ENCODE measurements around the gene MFAP1. TPM values are rescaled to one million over a fixed set of nuclear protein-coding genes. Genes with fewer than 3 reads are reported as not detected.
"Not testable (repeated sequence)": the region's sequence is repeated elsewhere in the genome, so short reads cannot be mapped to it uniquely, and the experiment has no call there.

MFAP1 gene
- total RNA-seq, 1 donor from 2014 or later: 29.6 TPM

- no peaks in the 10 kb centered on the region for H3K27me3 Mint-ChIP-seq (ENCODE audit: unreplicated experiment)
- no peak for TF ChIP-seq CTCF (IDR thresholded peaks at IDR 0.05)
- DNase-seq (ENCODE audit: extremely low spot score, unreplicated experiment): no peak
- H3K4me1 Mint-ChIP-seq (ENCODE audit: unreplicated experiment): peaks cover 2% of the 10 kb centered on the region
- H3K27ac Mint-ChIP-seq (ENCODE audit: unreplicated experiment): no peak overlapping the region
- peaks cover 7% of the 10 kb centered on the region for H3K36me3 Mint-ChIP-seq (ENCODE audit: unreplicated experiment)
- H3K4me3 Mint-ChIP-seq (ENCODE audit: unreplicated experiment): no peak overlapping the region
- H3K9me3 Mint-ChIP-seq (ENCODE audit: unreplicated experiment): no peaks in the 10 kb centered on the region
Observed at GRCh38 chr15:43845421-43845820, 20.9 kb upstream of the MFAP1 start.

DNA sequence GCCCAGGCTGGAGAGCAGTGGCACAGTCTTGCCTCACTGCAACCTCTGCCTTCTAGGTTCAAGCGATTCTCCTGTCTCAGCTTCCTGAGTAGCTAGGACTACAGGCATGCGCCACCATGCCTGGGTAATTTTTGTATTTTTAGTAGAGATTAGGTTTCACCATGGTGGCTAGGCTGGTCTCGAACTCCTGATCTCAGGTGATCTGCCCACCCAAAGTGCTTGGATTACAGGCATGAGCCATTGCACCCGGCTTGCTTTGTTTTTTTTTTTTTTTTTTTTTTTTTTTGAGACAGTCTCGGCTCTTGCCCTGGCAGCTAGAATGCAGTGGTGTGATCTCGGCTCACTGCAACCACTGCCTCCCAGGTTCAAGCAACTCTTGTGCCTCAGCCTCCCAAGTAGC lies 8.0 kb upstream of the MFAP1 start:
- not testable (repeated sequence) for DNase-seq (ENCODE audit: extremely low spot score, unreplicated experiment); H3K27me3 Mint-ChIP-seq (ENCODE audit: unreplicated experiment); H3K4me3 Mint-ChIP-seq (ENCODE audit: unreplicated experiment); H3K9me3 Mint-ChIP-seq (ENCODE audit: unreplicated experiment); H3K36me3 Mint-ChIP-seq (ENCODE audit: unreplicated experiment); H3K27ac Mint-ChIP-seq (ENCODE audit: unreplicated experiment)
- peaks cover 17% of the 10 kb centered on the region for H3K4me1 Mint-ChIP-seq (ENCODE audit: unreplicated experiment)

GRCh38 chr15:43831519-43832052 lies 7.1 kb upstream of the MFAP1 start:
- H3K4me3 Mint-ChIP-seq (ENCODE audit: unreplicated experiment); H3K27me3 Mint-ChIP-seq (ENCODE audit: unreplicated experiment); H3K9me3 Mint-ChIP-seq (ENCODE audit: unreplicated experiment); H3K36me3 Mint-ChIP-seq (ENCODE audit: unreplicated experiment); DNase-seq (ENCODE audit: extremely low spot score, unreplicated experiment): not testable (repeated sequence)
- H3K4me1 Mint-ChIP-seq (ENCODE audit: unreplicated experiment): peaks cover 25% of the 10 kb centered on the region
- H3K27ac Mint-ChIP-seq (ENCODE audit: unreplicated experiment): peak overlapping the region; percentile 7

DNA sequence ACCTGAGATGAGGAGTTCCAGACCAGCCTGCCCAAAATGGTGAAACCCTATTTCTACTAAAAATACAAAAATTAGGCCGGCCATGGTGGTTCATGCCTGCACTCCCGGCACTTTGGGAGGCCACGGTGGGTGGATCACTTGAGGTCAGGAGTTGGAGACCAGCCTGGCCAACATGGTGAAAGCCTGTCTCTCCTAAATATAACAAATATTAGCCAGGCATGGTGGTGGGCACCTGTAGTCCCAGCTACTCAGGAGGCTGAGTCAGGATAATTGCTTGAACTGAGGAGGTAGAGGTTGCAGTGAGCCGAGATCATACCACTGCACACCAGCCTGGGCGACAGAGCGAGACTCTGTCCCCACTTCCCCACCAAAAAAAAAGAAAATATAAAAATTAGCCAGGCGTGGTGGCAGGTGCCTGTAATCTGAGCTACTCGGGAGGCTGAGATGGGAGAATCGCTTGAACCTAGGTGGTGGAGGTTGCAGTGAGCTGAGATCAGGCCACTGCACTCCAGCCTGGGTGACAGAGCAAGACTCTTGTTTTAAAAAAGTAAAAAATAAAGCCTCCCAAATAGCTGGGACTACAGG lies 6.3 kb upstream of the MFAP1 start:
- not testable (repeated sequence) for H3K9me3 Mint-ChIP-seq (ENCODE audit: unreplicated experiment); H3K36me3 Mint-ChIP-seq (ENCODE audit: unreplicated experiment); H3K4me3 Mint-ChIP-seq (ENCODE audit: unreplicated experiment); H3K27me3 Mint-ChIP-seq (ENCODE audit: unreplicated experiment); H3K27ac Mint-ChIP-seq (ENCODE audit: unreplicated experiment)
- peak; percentile 54 for DNase-seq (ENCODE audit: extremely low spot score, unreplicated experiment)
- peaks cover 29% of the 10 kb centered on the region for H3K4me1 Mint-ChIP-seq (ENCODE audit: unreplicated experiment)

DNA sequence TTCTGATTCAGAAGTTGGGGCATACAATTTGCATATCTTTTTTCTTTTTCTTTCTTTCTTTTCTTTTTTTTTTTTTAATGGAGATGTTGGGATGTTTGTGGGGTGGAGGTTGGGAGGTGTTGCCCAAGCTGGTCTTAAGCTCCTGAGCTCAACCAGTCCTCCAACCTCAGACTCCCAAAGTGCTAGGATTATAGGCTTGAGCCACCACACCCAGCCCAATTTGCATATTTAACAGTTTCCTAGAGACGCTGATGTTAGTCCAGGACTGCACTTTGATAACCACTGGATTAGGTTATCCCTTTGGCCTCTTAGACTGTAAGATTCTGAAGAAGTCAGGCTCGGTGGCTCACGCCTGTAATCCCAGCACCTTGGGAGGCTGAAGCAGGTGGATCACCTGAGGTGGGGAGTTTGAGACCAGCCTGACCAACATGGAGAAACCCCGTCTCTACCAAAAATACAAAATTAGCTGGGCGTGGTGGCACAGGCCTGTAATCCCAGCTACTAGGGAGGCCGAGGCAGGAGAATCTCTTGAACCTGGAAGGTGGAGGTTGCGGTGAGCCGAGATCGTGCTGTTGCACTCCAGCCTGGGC lies 5.6 kb upstream of the MFAP1 start:
- DNase-seq (ENCODE audit: extremely low spot score, unreplicated experiment): peak; percentile 59
- peaks cover 29% of the 10 kb centered on the region for H3K4me1 Mint-ChIP-seq (ENCODE audit: unreplicated experiment)
- H3K4me3 Mint-ChIP-seq (ENCODE audit: unreplicated experiment); H3K36me3 Mint-ChIP-seq (ENCODE audit: unreplicated experiment); H3K9me3 Mint-ChIP-seq (ENCODE audit: unreplicated experiment); H3K27ac Mint-ChIP-seq (ENCODE audit: unreplicated experiment); H3K27me3 Mint-ChIP-seq (ENCODE audit: unreplicated experiment): not testable (repeated sequence)

- Mint-ChIP-seq H3K27me3 (ENCODE audit: unreplicated experiment) (no peaks in the 10 kb centered on the region), H3K27ac (ENCODE audit: unreplicated experiment) (peak overlapping the region; percentile 21), H3K4me3 (ENCODE audit: unreplicated experiment) (peak overlapping the region; percentile 81), H3K36me3 (ENCODE audit: unreplicated experiment) (no peaks in the 10 kb centered on the region), H3K9me3 (ENCODE audit: unreplicated experiment) (no peaks in the 10 kb centered on the region), H3K4me1 (ENCODE audit: unreplicated experiment) (peaks cover 38% of the 10 kb centered on the region)
- DNase-seq (ENCODE audit: extremely low spot score, unreplicated experiment): peak; percentile 13
- no peak for TF ChIP-seq CTCF (IDR thresholded peaks at IDR 0.05)
Observed at GRCh38 chr15:43828061-43828657, 3.7 kb upstream of the MFAP1 start.
